H9 (cell line): Measurements from ENCODE around the gene PHLDB1. TPM values are rescaled to one million over a fixed set of nuclear protein-coding genes. Genes with fewer than 3 reads are reported as not detected.

Experiments
- DNase-seq: peaks from one replicate; pipeline ENCODE4 v3.0.0-alpha.2; 2017
- H2AFZ ChIP-seq: one replicate; pipeline ENCODE4 v1.6.1; 2013; ENCODE audit warnings: mild to moderate bottlenecking, low read length, control low read depth, moderate library complexity
- H2AK5ac ChIP-seq: 2 replicates; pipeline ENCODE4 v1.6.1; 2013; ENCODE audit warnings: low read length, control low read depth, mixed read lengths; ENCODE audit not compliant: insufficient read length
- H2BK120ac ChIP-seq: one replicate; pipeline ENCODE4 v1.6.1; 2013; ENCODE audit warnings: low read depth, mild to moderate bottlenecking, low read length, control low read depth, inconsistent platforms; ENCODE audit not compliant: poor library complexity, severe bottlenecking
- H2BK12ac ChIP-seq: 2 replicates; pipeline ENCODE4 v1.6.1; 2013; ENCODE audit warnings: low read length, control low read depth, mixed read lengths, low read depth; ENCODE audit not compliant: insufficient read length
- H2BK15ac ChIP-seq: 2 replicates; pipeline ENCODE4 v1.6.1; 2013; ENCODE audit warnings: low read depth, low read length, control low read depth
- H2BK20ac ChIP-seq: one replicate; pipeline ENCODE4 v1.6.1; 2013; ENCODE audit warnings: low read depth, mild to moderate bottlenecking, low read length, control low read depth, inconsistent platforms; ENCODE audit not compliant: poor library complexity, severe bottlenecking
- H2BK5ac ChIP-seq: 2 replicates; pipeline ENCODE4 v1.6.1; 2013; ENCODE audit warnings: low read length, control low read depth, mixed read lengths; ENCODE audit not compliant: insufficient read length
- H3K14ac ChIP-seq: 2 replicates; pipeline ENCODE4 v1.6.1; 2013; ENCODE audit warnings: low read length, control low read depth; ENCODE audit not compliant: insufficient read depth
- H3K18ac ChIP-seq: 2 replicates; pipeline ENCODE4 v1.6.1; 2013; ENCODE audit warnings: low read depth, mild to moderate bottlenecking, mixed read lengths, low read length, control low read depth; ENCODE audit not compliant: insufficient read length
- H3K23ac ChIP-seq: 2 replicates; pipeline ENCODE4 v1.6.1; 2013; ENCODE audit warnings: low read length, control low read depth, mixed read lengths, low read depth; ENCODE audit not compliant: insufficient read length
- H3K23me2 ChIP-seq: 2 replicates; pipeline ENCODE4 v1.6.1; 2013; ENCODE audit warnings: low read depth, mild to moderate bottlenecking, mixed read lengths, low read length, control low read depth; ENCODE audit not compliant: insufficient read length, poor library complexity, severe bottlenecking
- H3K27ac ChIP-seq: 2 replicates; pipeline ENCODE4 v1.5.1; 2013; ENCODE audit warnings: low read length, control low read depth, mixed read lengths, low read depth; ENCODE audit not compliant: insufficient read length
- H3K27me3 ChIP-seq: 2 replicates; pipeline ENCODE4 v1.6.1; 2013; ENCODE audit warnings: low read length, control low read depth, inconsistent platforms; ENCODE audit not compliant: insufficient read depth
- H3K4ac ChIP-seq: 2 replicates; pipeline ENCODE4 v1.6.1; 2013; ENCODE audit warnings: low read depth, mild to moderate bottlenecking, control low read depth, inconsistent platforms, low read length, moderate library complexity
- H3K4me1 ChIP-seq: 2 replicates; pipeline ENCODE4 v1.6.1; 2013; ENCODE audit warnings: low read length, control low read depth, inconsistent platforms; ENCODE audit not compliant: insufficient read depth
- H3K4me2 ChIP-seq: 2 replicates; pipeline ENCODE4 v1.6.1; 2013; ENCODE audit warnings: low read length, control low read depth, mixed read lengths; ENCODE audit not compliant: insufficient read length, insufficient read depth
- H3K56ac ChIP-seq: 2 replicates; pipeline ENCODE4 v1.6.1; 2013; ENCODE audit warnings: low read depth, mild to moderate bottlenecking, mixed read lengths, low read length, control low read depth; ENCODE audit not compliant: insufficient read length
- H3K79me1 ChIP-seq: 2 replicates; pipeline ENCODE4 v1.6.1; 2013; ENCODE audit warnings: low read depth, mild to moderate bottlenecking, moderate library complexity, low read length, control low read depth, inconsistent platforms; ENCODE audit not compliant: insufficient read depth, poor library complexity, severe bottlenecking
- H3K79me2 ChIP-seq: 2 replicates; pipeline ENCODE4 v1.6.1; 2013; ENCODE audit warnings: low read length, control low read depth, inconsistent platforms; ENCODE audit not compliant: insufficient read depth
- H3K9ac ChIP-seq: 2 replicates; pipeline ENCODE4 v1.6.1; 2013; ENCODE audit warnings: low read length, control low read depth, mixed read lengths; ENCODE audit not compliant: insufficient read length; ENCODE audit errors: extremely low read depth
- H3K9me3 ChIP-seq: one replicate; pipeline ENCODE4 v1.6.1; 2013; ENCODE audit warnings: low read depth, low read length, inconsistent platforms; ENCODE audit not compliant: control insufficient read depth
- H3T11ph ChIP-seq: one replicate; pipeline ENCODE4 v1.6.1; 2013; ENCODE audit warnings: mild to moderate bottlenecking, low read length, control low read depth, inconsistent platforms
- H4K20me1 ChIP-seq: one replicate; pipeline ENCODE4 v1.6.1; 2013; ENCODE audit not compliant: control insufficient read depth, insufficient read length, insufficient read depth
- H4K5ac ChIP-seq: 2 replicates; pipeline ENCODE4 v1.6.1; 2013; ENCODE audit warnings: low read depth, mild to moderate bottlenecking, mixed read lengths, low read length, control low read depth; ENCODE audit not compliant: insufficient read length
- H4K8ac ChIP-seq: replicated peaks from 2 replicates; pipeline ENCODE4 v1.6.1; 2013; ENCODE audit warnings: low read length, control low read depth, mixed read lengths, low read depth; ENCODE audit not compliant: insufficient read length
- H4K91ac ChIP-seq: 2 replicates; pipeline ENCODE4 v1.6.1; 2013; ENCODE audit warnings: low read depth, mild to moderate bottlenecking, moderate library complexity, mixed read lengths, low read length, control low read depth; ENCODE audit not compliant: insufficient read length
- H3K27ac Mint-ChIP-seq, 3 experiments: 2 replicates in 2 of 3; 3 replicates in 1 of 3; pipeline ENCODE4 v1.8.0; 2020 to 2021; ENCODE audit warnings: mixed read lengths in 3 of 3, mild to moderate bottlenecking in 1 of 3, moderate library complexity in 1 of 3
- H3K27me3 Mint-ChIP-seq: 2 replicates; pipeline ENCODE4 v1.8.0; 2021; ENCODE audit warnings: low read depth, mild to moderate bottlenecking, moderate library complexity, mixed read lengths
- H3K36me3 Mint-ChIP-seq, 3 experiments: 2 replicates in 2 of 3; 3 replicates in 1 of 3; pipeline ENCODE4 v1.8.0; 2020 to 2021; ENCODE audit warnings: low read depth in 3 of 3, mixed read lengths in 3 of 3; ENCODE audit not compliant: insufficient read depth in 1 of 3
- H3K4me1 Mint-ChIP-seq, 2 experiments: 2 replicates each; pipeline ENCODE4 v1.8.0; 2020; ENCODE audit warnings: mixed read lengths in 2 of 2
- H3K4me3 Mint-ChIP-seq, 2 experiments: 2 replicates in 1 of 2; 3 replicates in 1 of 2; pipeline ENCODE4 v1.8.0; 2020 to 2021; ENCODE audit warnings: mild to moderate bottlenecking in 2 of 2, mixed read lengths in 2 of 2, moderate library complexity in 1 of 2
- H3K9me3 Mint-ChIP-seq, 2 experiments: 2 replicates in 1 of 2; 3 replicates in 1 of 2; pipeline ENCODE4 v1.8.0; 2020; ENCODE audit warnings: mild to moderate bottlenecking in 2 of 2, mixed read lengths in 2 of 2, moderate library complexity in 1 of 2
- CTCF ChIP-seq: fragments of 200-600 bp; sonication (generic); conservative IDR thresholded peaks from 3 replicates; pipeline ENCODE4 v1.8.0; 2021; ENCODE audit warnings: antibody characterized with exemption, mild to moderate bottlenecking
- WGBS: extraction: QIAGEN DNeasy Blood & Tissue Kit; methylation state at CpG from one replicate; pipeline ENCODE4 v1.1.7; 2013; ENCODE audit warnings: missing lambda C conversion rate, low lambda C conversion rate, mixed read lengths; ENCODE audit not compliant: insufficient read length; ENCODE audit errors: extremely low coverage; 5-methylcytosine and 5-hydroxymethylcytosine counted together
- total RNA-seq: library from RNA; stranded (reverse); gene quantifications from 2 replicates; pipeline ENCODE4 v1.2.1, GENCODE V29; 2021

Gene PHLDB1
- total RNA-seq, 1 experiment from 2014 or later: 56.0 TPM

- peaks cover 0 to 4% (median 0%) of the 10 kb centered on the region in 3 experiments; a peak in 2 of 7 replicates for H3K36me3 Mint-ChIP-seq
- Histone ChIP-seq H3T11ph (no peak overlapping the region), H3K4me1 (no peaks in the 10 kb centered on the region), H3K23me2 (no peaks in the 10 kb centered on the region), H3K27ac (no peak overlapping the region), H3K56ac (no peak overlapping the region), H2BK5ac (no peak overlapping the region), H3K23ac (no peak overlapping the region), H3K79me1 (no peaks in the 10 kb centered on the region), H4K5ac (no peak overlapping the region), H4K20me1 (no peaks in the 10 kb centered on the region), H2BK15ac (no peak overlapping the region), H2BK120ac (no peak overlapping the region), H3K14ac (no peak overlapping the region), H3K9me3 (no peaks in the 10 kb centered on the region), H3K9ac (no peak overlapping the region), H2BK20ac (no peak overlapping the region), H3K27me3 (no peaks in the 10 kb centered on the region), H4K91ac (no peak overlapping the region), H3K4me2 (no peak overlapping the region), H3K79me2 (no peaks in the 10 kb centered on the region), H3K4ac (no peak overlapping the region), H3K18ac (no peak overlapping the region), H4K8ac (no peak overlapping the region), H2BK12ac (no peak overlapping the region), H2AFZ (no peak overlapping the region), H2AK5ac (no peak overlapping the region)
- no peaks in the 10 kb centered on the region; a peak in 1 of 5 replicates for H3K9me3 Mint-ChIP-seq
- no peak overlapping the region for H3K4me3 Mint-ChIP-seq
- no peaks in the 10 kb centered on the region for H3K27me3 Mint-ChIP-seq
- peaks cover 6 to 9% of the 10 kb centered on the region in 2 experiments for H3K4me1 Mint-ChIP-seq
- H3K27ac Mint-ChIP-seq: no peak overlapping the region
- DNase-seq: no peak
- TF ChIP-seq CTCF: no peak
- WGBS: no CpG with 5 or more reads among the region's 2 CpGs
These were observed 76.8 kb downstream of the PHLDB1 start for GRCh38 chr11:118684187-118684586.
